OCI-LY3 (cell line): ENCODE results near the gene CELF2.

Experiments
- EZH2phosphoT487 ChIP-seq: fragments of 200-600 bp; shearing (Covaris generic); IDR thresholded peaks from 2 replicates; pipeline ENCODE4 v1.6.1; 2018; ENCODE audit warnings: antibody characterized with exemption, mixed run types, low read depth
- TF ChIP-seq, protein P1 (sequence below): fragments of 200-600, 300-600 bp; sonication (generic); IDR thresholded peaks from 2 replicates; pipeline ENCODE4 v1.5.1; 2014; ENCODE audit warnings: antibody characterized with exemption, low read length, low read depth

DNA sequence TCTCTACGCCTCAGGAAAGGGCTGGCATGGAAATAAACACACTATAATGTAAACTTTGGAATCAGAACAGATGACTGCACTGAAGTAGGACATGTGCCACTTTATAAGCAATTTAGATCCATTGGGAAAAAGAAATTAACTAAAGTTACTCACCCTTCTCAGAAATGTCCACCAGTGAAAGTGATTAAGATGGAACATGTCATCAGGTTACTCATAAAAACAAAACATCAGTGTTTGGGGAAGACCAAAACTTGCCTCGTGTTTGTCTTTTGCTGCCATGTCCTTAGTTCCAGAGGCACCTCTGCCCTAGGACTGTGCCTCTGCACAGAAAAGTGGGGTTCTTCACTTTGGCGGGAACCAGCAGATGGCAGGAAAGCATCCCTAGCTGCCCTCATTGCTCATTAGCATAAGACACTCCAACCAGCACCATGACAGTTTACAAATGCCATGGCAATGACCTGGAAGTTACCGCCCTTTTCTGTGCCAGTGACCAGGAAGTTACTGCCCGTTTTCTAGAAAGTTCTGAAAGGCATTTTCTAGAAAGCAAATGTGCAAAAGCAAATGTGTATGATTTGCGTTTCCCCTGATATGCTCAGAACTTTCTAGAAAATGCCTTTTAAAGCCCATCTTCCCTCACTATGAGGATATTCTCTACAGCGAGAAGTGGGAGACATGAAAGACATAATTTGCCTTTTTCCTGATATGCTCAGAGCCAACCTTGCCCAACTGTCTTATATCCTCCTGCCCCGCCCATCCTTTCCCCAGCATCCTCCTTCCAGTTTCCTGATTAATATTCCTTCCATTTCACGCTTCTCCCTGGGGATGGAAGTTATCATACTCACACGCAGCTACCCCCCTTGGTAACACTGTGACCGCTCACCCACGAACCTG is 335.6 kb downstream of the CELF2 start:
- TF ChIP-seq, protein P1, sequence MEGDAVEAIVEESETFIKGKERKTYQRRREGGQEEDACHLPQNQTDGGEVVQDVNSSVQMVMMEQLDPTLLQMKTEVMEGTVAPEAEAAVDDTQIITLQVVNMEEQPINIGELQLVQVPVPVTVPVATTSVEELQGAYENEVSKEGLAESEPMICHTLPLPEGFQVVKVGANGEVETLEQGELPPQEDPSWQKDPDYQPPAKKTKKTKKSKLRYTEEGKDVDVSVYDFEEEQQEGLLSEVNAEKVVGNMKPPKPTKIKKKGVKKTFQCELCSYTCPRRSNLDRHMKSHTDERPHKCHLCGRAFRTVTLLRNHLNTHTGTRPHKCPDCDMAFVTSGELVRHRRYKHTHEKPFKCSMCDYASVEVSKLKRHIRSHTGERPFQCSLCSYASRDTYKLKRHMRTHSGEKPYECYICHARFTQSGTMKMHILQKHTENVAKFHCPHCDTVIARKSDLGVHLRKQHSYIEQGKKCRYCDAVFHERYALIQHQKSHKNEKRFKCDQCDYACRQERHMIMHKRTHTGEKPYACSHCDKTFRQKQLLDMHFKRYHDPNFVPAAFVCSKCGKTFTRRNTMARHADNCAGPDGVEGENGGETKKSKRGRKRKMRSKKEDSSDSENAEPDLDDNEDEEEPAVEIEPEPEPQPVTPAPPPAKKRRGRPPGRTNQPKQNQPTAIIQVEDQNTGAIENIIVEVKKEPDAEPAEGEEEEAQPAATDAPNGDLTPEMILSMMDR: no peak
- no peak for TF ChIP-seq EZH2phosphoT487
